ENCODE measurements around the gene ZNHIT2. TPM values are rescaled to one million over a fixed set of nuclear protein-coding genes. Genes with fewer than 3 reads are reported as not detected.

ZNHIT2 gene
- total and polyA plus RNA-seq, 2 of the 13 experiments (the other 11 are each of a cell fraction or from before 2014, with no cell fraction given): 1.1 to 6.5 TPM

GRCh38 chr11:65111744-65112545 lies 5.6 kb downstream of the ZNHIT2 start, which contains the start of gene TM7SF2 (continued):
- TF ChIP-seq ZNF609 (CRISPR knock-in tag; IDR thresholded peaks at IDR 0.05; ENCODE audit: borderline replicate concordance): 0 out of 2 replicates have a peak, but pooled peaks have one; percentile 7
- no peak; the same call in 1 of the 2 replicates for TF ChIP-seq PBX3 (CRISPR knock-in tag; IDR thresholded peaks at IDR 0.05; ENCODE audit: borderline replicate concordance)
- no peak for TF ChIP-seq ZNF652 (CRISPR knock-in tag; IDR thresholded peaks at IDR 0.05; ENCODE audit: borderline replicate concordance, low read depth)
- TF ChIP-seq KDM1A (CRISPR knock-in tag; IDR thresholded peaks at IDR 0.05): no peak
- TF ChIP-seq TBL1XR1 (IDR thresholded peaks at IDR 0.05; ENCODE audit: borderline replicate concordance, low read length, partially characterized antibody): peak; percentile 17
- TF ChIP-seq THAP7 (CRISPR knock-in tag; IDR thresholded peaks at IDR 0.05): 0 out of 2 replicates have a peak, but pooled peaks have one; percentile 16
- TF ChIP-seq SALL1 (CRISPR knock-in tag; IDR thresholded peaks at IDR 0.05): peak; percentile 47; the same call in 1 of the 2 replicates
- no peak for TF ChIP-seq ATM (IDR thresholded peaks at IDR 0.05; ENCODE audit: borderline replicate concordance)
- TF ChIP-seq RXRA (CRISPR knock-in tag; IDR thresholded peaks at IDR 0.05): no peak
- TF ChIP-seq ZNF44 (CRISPR knock-in tag; IDR thresholded peaks at IDR 0.05): no peak
- TF ChIP-seq EZH2 (conservative IDR thresholded peaks at IDR 0.05; ENCODE audit: low read depth, low read length): no peak
- peak; percentile 49; the same call in 1 of the 2 replicates for TF ChIP-seq MIXL1 (CRISPR knock-in tag; IDR thresholded peaks at IDR 0.05)
- no peak for TF ChIP-seq KAT7 (CRISPR knock-in tag; IDR thresholded peaks at IDR 0.05; ENCODE audit: borderline replicate concordance)
- TF ChIP-seq ZNF569 (CRISPR knock-in tag; IDR thresholded peaks at IDR 0.05; ENCODE audit: borderline replicate concordance): no peak
- no peak for TF ChIP-seq HOXA7 (CRISPR knock-in tag; IDR thresholded peaks at IDR 0.05)
- no peak for TF ChIP-seq DZIP1 (CRISPR knock-in tag; IDR thresholded peaks at IDR 0.05)
